Measurements from ENCODE around the gene STEAP3. TPM values are rescaled to one million over a fixed set of nuclear protein-coding genes. Genes with fewer than 3 reads are reported as not detected.

The STEAP3 gene
- total RNA-seq, 1 experiment from 2014 or later = 24.0 TPM

- CTCF ChIA-PET = no interaction called here
- peaks cover 4% of the 10 kb centered on the region; the same call in 1 of the 2 replicates for H3K4me1 Mint-ChIP-seq
Observed at GRCh38 chr2:119207447-119207846, 16.2 kb upstream of the STEAP3 start.

GRCh38 chr2:119208791-119209203 is 14.8 kb upstream of the STEAP3 start:
- POLR2A ChIA-PET = no interaction called here
- H3K4me3 Mint-ChIP-seq = no peak overlapping the region
- H3K27ac Mint-ChIP-seq = no peak overlapping the region
- H3K9me3 Mint-ChIP-seq = no peaks in the 10 kb centered on the region
- CTCF ChIA-PET = interaction anchor here (0.5 to 1.3 kb wide), 2 partner anchors 10 to 197 kb away, joined by 3 read pairs; no protein-coding TSS in a partner anchor
- H3K27me3 Mint-ChIP-seq (ENCODE audit: low read depth) = no peaks in the 10 kb centered on the region
- H3K36me3 Mint-ChIP-seq = no peaks in the 10 kb centered on the region
- peaks cover 4% of the 10 kb centered on the region; the same call in 1 of the 2 replicates for H3K4me1 Mint-ChIP-seq
- ATAC-seq = peak; percentile 51
- DNase-seq (ENCODE audit: low spot score) = no peak
- TF ChIP-seq E2F4 (CRISPR knock-in tag; IDR thresholded peaks at IDR 0.05; ENCODE audit: borderline replicate concordance, low read depth) (no peak), ZNF512 (CRISPR knock-in tag; IDR thresholded peaks at IDR 0.05; ENCODE audit: borderline replicate concordance) (no peak), PRRX2 (CRISPR knock-in tag; IDR thresholded peaks at IDR 0.05) (no peak)

More at GRCh38 chr2:119207447-119207846, 16.2 kb upstream of the STEAP3 start:
- no peaks in the 10 kb centered on the region for H3K27me3 Mint-ChIP-seq (ENCODE audit: low read depth)
- POLR2A ChIA-PET = interaction anchor here (0.6 kb wide), 1 partner anchor 122 kb away, joined by 3 read pairs; no protein-coding TSS in a partner anchor
- no peak overlapping the region for H3K4me3 Mint-ChIP-seq
- no peaks in the 10 kb centered on the region for H3K9me3 Mint-ChIP-seq
- ATAC-seq (no peak), DNase-seq (ENCODE audit: low spot score) (no peak)
- no peak for TF ChIP-seq ATF6 (CRISPR knock-in tag; IDR thresholded peaks at IDR 0.05)
- TF ChIP-seq NFATC4 (CRISPR knock-in tag; IDR thresholded peaks at IDR 0.05) = no peak
- TF ChIP-seq TEAD4 (CRISPR knock-in tag; IDR thresholded peaks at IDR 0.05) = no peak
- H3K36me3 Mint-ChIP-seq = no peaks in the 10 kb centered on the region
- no peak overlapping the region for H3K27ac Mint-ChIP-seq

GRCh38 chr2:119212139-119212800 is 11.4 kb upstream of the STEAP3 start:
- Mint-ChIP-seq H3K4me1 (peaks cover 17% of the 10 kb centered on the region), H3K36me3 (no peaks in the 10 kb centered on the region), H3K27me3 (ENCODE audit: low read depth) (no peaks in the 10 kb centered on the region; the same call in 1 of the 2 replicates), H3K4me3 (no peak overlapping the region), H3K9me3 (no peaks in the 10 kb centered on the region), H3K27ac (no peak overlapping the region)
- TF ChIP-seq ATF6 (CRISPR knock-in tag; IDR thresholded peaks at IDR 0.05) = no peak
- DNase-seq (ENCODE audit: low spot score) (no peak), ATAC-seq (no peak)
- CTCF ChIA-PET = no interaction called here
- POLR2A ChIA-PET = no interaction called here

GRCh38 chr2:119214453-119215037 is 9.1 kb upstream of the STEAP3 start:
- Mint-ChIP-seq H3K27me3 (ENCODE audit: low read depth) (no peaks in the 10 kb centered on the region; the same call in 1 of the 2 replicates), H3K27ac (no peak overlapping the region), H3K4me1 (peaks cover 35% of the 10 kb centered on the region), H3K9me3 (no peaks in the 10 kb centered on the region), H3K4me3 (no peak overlapping the region), H3K36me3 (no peaks in the 10 kb centered on the region)
- no peak for TF ChIP-seq NR3C1 (CRISPR knock-in tag; conservative IDR thresholded peaks at IDR 0.05; ENCODE audit: low read depth)
- no peak for TF ChIP-seq ZNF317 (CRISPR knock-in tag; IDR thresholded peaks at IDR 0.05; ENCODE audit: borderline replicate concordance, low read depth)
- ATAC-seq (peak; percentile 13; the same call in 1 of the 2 replicates), DNase-seq (ENCODE audit: low spot score) (no peak)
- ChIA-PET CTCF (no interaction called here), POLR2A (no interaction called here)
